ENCODE measurements around the gene OSBPL10. TPM values are rescaled to one million over a fixed set of nuclear protein-coding genes. Genes with fewer than 3 reads are reported as not detected.

Gene OSBPL10
- polyA plus RNA-seq, 1 donor from 2014 or later = 2.0 TPM

GRCh38 chr3:31779514-31779913, 201.5 kb downstream of the OSBPL10 start:
- no peaks in the 10 kb centered on the region for H3K9me3 ChIP-seq (ENCODE audit: low read length)
- H4K20me1 ChIP-seq (ENCODE audit: insufficient read depth) = no peaks in the 10 kb centered on the region
- no peaks in the 10 kb centered on the region for H3F3A ChIP-seq (ENCODE audit: insufficient read depth, low read length, poor library complexity, severe bottlenecking)
- H3K9me2 ChIP-seq (ENCODE audit: insufficient read depth, low read length) = no peaks in the 10 kb centered on the region
- no peak overlapping the region for H2AFZ ChIP-seq (ENCODE audit: low read depth, low read length)
- no peak overlapping the region for H3K9ac ChIP-seq (ENCODE audit: low read length)
- no peaks in the 10 kb centered on the region for H3K36me3 ChIP-seq (ENCODE audit: insufficient read depth, low read length)
- no peak overlapping the region for H3K27ac ChIP-seq (ENCODE audit: low read length)
- no peaks in the 10 kb centered on the region for H3K27me3 ChIP-seq (ENCODE audit: insufficient read depth, low read depth, low read length)
- no peak overlapping the region for H3K4me3 ChIP-seq (ENCODE audit: low read length)
- no peaks in the 10 kb centered on the region for H3K79me2 ChIP-seq (replicated peaks; ENCODE audit: insufficient read depth, low read length)
- H3K4me2 ChIP-seq (ENCODE audit: low read length) = no peak overlapping the region
- no peak for TF ChIP-seq REST (IDR thresholded peaks at IDR 0.05; ENCODE audit: borderline replicate concordance)
- TF ChIP-seq RAD21 (conservative IDR thresholded peaks at IDR 0.05) = no peak
- TF ChIP-seq POLR2AphosphoS5 (IDR thresholded peaks at IDR 0.05) = no peak
- no peak for TF ChIP-seq EZH2 (IDR thresholded peaks at IDR 0.05; ENCODE audit: borderline replicate concordance, insufficient read depth, low read length, poor library complexity, severe bottlenecking)

- Histone ChIP-seq H3F3A (ENCODE audit: insufficient read depth, low read length, poor library complexity, severe bottlenecking) (no peaks in the 10 kb centered on the region), H3K9me3 (ENCODE audit: low read length) (no peaks in the 10 kb centered on the region), H3K9me2 (ENCODE audit: insufficient read depth, low read length) (no peaks in the 10 kb centered on the region), H3K79me2 (replicated peaks; ENCODE audit: insufficient read depth, low read length) (no peaks in the 10 kb centered on the region), H4K20me1 (ENCODE audit: insufficient read depth) (no peaks in the 10 kb centered on the region), H3K4me2 (ENCODE audit: low read length) (no peak overlapping the region), H3K4me3 (ENCODE audit: low read length) (no peak overlapping the region), H2AFZ (ENCODE audit: low read depth, low read length) (no peak overlapping the region), H3K27ac (ENCODE audit: low read length) (no peak overlapping the region), H3K9ac (ENCODE audit: low read length) (no peak overlapping the region), H3K36me3 (ENCODE audit: insufficient read depth, low read length) (no peaks in the 10 kb centered on the region), H3K27me3 (ENCODE audit: insufficient read depth, low read depth, low read length) (no peaks in the 10 kb centered on the region)
- TF ChIP-seq MXI1 (conservative IDR thresholded peaks at IDR 0.05; ENCODE audit: poor library complexity, severe bottlenecking) = no peak
- no peak for TF ChIP-seq POLR2AphosphoS5 (IDR thresholded peaks at IDR 0.05)
- TF ChIP-seq SMC3 (conservative IDR thresholded peaks at IDR 0.05; ENCODE audit: poor library complexity) = no peak
- TF ChIP-seq EZH2 (IDR thresholded peaks at IDR 0.05; ENCODE audit: borderline replicate concordance, insufficient read depth, low read length, poor library complexity, severe bottlenecking) = no peak
- TF ChIP-seq TAF1 (IDR thresholded peaks at IDR 0.05; ENCODE audit: low read depth) = no peak
Measured at GRCh38 chr3:31777887-31778286, 203.2 kb downstream of the OSBPL10 start.

GRCh38 chr3:31777092-31777491, 204.0 kb downstream of the OSBPL10 start:
- no peak overlapping the region for H3K4me2 ChIP-seq (ENCODE audit: low read length)
- no peaks in the 10 kb centered on the region for H3K79me2 ChIP-seq (replicated peaks; ENCODE audit: insufficient read depth, low read length)
- no peaks in the 10 kb centered on the region for H3F3A ChIP-seq (ENCODE audit: insufficient read depth, low read length, poor library complexity, severe bottlenecking)
- H3K9ac ChIP-seq (ENCODE audit: low read length) = no peak overlapping the region
- no peaks in the 10 kb centered on the region for H3K27me3 ChIP-seq (ENCODE audit: insufficient read depth, low read depth, low read length)
- no peaks in the 10 kb centered on the region for H4K20me1 ChIP-seq (ENCODE audit: insufficient read depth)
- H3K27ac ChIP-seq (ENCODE audit: low read length) = no peak overlapping the region
- no peak overlapping the region for H2AFZ ChIP-seq (ENCODE audit: low read depth, low read length)
- H3K9me3 ChIP-seq (ENCODE audit: low read length) = no peaks in the 10 kb centered on the region
- TF ChIP-seq CTCF (IDR thresholded peaks at IDR 0.05; ENCODE audit: poor library complexity, severe bottlenecking) = no peak
- TF ChIP-seq EP300 (conservative IDR thresholded peaks at IDR 0.05; ENCODE audit: poor library complexity, severe bottlenecking) = no peak
- no peak for TF ChIP-seq EZH2 (IDR thresholded peaks at IDR 0.05; ENCODE audit: borderline replicate concordance, insufficient read depth, low read length, poor library complexity, severe bottlenecking)
- no peak for TF ChIP-seq TAF1 (IDR thresholded peaks at IDR 0.05; ENCODE audit: low read depth)
- no peak for TF ChIP-seq SMC3 (conservative IDR thresholded peaks at IDR 0.05; ENCODE audit: poor library complexity)
- no peak for TF ChIP-seq MXI1 (conservative IDR thresholded peaks at IDR 0.05; ENCODE audit: poor library complexity, severe bottlenecking)
- no peak for TF ChIP-seq RAD21 (conservative IDR thresholded peaks at IDR 0.05)
- TF ChIP-seq POLR2AphosphoS5 (IDR thresholded peaks at IDR 0.05) = no peak
- no peaks in the 10 kb centered on the region for H3K36me3 ChIP-seq (ENCODE audit: insufficient read depth, low read length)
- no peak overlapping the region for H3K4me3 ChIP-seq (ENCODE audit: low read length)
- no peaks in the 10 kb centered on the region for H3K9me2 ChIP-seq (ENCODE audit: insufficient read depth, low read length)

Measured in neural cell (in vitro differentiated cells).